GM13977 (cell line): ENCODE measurements around the gene IRF8.
"Not testable (repeated sequence)": the region's sequence is repeated elsewhere in the genome, so short reads cannot be mapped to it uniquely, and the experiment has no call there.

Experiments used
- DNase-seq: peaks from one replicate; pipeline ENCODE4 v3.0.0; 2012; ENCODE audit warnings: low spot score
- in situ Hi-C: fragments of 300-500 bp; cut with MboI; formaldehyde crosslinking; loops from one replicate; pipeline ENCODE4 v1.12.0; 2022; ENCODE audit warnings: low sequenced_read_pairs, low pct_unique_long_range_greater_than_20kb, mixed read lengths, inconsistent platforms; ENCODE audit not compliant: unreplicated experiment
- TF ChIP-seq, protein P1 (sequence below): IDR thresholded peaks from 2 replicates; pipeline ENCODE4 v1.5.1; 2012; ENCODE audit warnings: mild to moderate bottlenecking, control low read depth; ENCODE audit not compliant: insufficient read depth; ENCODE audit errors: extremely low read depth, missing control alignments

Gene IRF8

DNA sequence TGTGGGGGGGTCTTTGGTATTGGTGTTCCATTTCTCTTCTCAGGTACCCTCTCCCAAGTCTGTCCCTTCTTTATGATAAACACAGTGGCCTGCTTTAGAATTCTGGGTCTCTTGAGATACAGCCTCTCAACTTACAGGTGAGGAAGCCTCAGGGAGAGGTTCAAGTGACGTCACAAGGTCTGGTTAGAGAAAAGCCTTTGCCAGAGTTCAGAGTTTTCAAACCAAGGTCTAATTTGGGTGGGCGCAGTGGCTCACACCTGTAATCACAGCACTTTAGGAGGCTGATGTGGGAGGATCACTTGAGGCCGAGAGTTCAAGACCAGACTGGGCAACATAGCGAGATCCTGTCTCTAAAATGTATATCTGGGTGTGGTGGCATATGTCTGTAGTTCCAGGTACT lies 2.1 kb downstream of the IRF8 start:
- TF ChIP-seq, protein P1, sequence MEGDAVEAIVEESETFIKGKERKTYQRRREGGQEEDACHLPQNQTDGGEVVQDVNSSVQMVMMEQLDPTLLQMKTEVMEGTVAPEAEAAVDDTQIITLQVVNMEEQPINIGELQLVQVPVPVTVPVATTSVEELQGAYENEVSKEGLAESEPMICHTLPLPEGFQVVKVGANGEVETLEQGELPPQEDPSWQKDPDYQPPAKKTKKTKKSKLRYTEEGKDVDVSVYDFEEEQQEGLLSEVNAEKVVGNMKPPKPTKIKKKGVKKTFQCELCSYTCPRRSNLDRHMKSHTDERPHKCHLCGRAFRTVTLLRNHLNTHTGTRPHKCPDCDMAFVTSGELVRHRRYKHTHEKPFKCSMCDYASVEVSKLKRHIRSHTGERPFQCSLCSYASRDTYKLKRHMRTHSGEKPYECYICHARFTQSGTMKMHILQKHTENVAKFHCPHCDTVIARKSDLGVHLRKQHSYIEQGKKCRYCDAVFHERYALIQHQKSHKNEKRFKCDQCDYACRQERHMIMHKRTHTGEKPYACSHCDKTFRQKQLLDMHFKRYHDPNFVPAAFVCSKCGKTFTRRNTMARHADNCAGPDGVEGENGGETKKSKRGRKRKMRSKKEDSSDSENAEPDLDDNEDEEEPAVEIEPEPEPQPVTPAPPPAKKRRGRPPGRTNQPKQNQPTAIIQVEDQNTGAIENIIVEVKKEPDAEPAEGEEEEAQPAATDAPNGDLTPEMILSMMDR: no peak
- in situ Hi-C loops: loop anchor here (5.0 kb wide), 1 partner anchor 79 kb away; no protein-coding TSS in a partner anchor
- DNase-seq: no peak

DNA sequence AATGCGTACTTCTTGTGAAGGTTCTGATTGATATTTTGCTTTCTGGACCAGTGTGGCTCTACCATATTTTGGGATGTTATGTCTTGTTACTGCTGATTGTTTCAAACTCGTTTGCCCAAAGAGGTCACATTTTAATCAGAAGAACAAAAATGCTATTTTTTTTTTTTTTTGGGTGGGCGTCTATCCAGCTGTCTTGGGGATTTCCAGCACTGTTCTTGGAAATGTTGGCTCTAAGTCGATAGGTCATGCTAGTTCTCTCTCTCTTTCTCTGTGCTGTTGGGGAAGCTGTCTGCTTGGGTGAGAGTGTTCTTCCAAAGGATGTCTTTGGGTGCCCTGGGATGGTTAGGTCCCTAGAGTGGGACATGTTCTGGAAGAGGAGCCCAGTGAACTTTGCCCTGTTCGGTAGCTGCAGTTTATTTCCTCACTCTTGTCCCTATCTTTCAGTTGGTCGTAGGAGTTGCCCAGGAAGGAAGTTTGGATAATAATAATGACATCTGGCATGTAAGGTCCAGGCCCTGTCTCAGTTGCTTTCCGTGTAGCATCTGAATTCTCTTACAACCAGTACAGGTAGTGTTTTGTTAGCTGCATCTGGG lies 2.9 kb downstream of the IRF8 start:
- in situ Hi-C loops: loop anchor here (5.0 kb wide), 1 partner anchor 80 kb away; no protein-coding TSS in a partner anchor
- no peak for DNase-seq
- TF ChIP-seq, protein P1: no peak

DNA sequence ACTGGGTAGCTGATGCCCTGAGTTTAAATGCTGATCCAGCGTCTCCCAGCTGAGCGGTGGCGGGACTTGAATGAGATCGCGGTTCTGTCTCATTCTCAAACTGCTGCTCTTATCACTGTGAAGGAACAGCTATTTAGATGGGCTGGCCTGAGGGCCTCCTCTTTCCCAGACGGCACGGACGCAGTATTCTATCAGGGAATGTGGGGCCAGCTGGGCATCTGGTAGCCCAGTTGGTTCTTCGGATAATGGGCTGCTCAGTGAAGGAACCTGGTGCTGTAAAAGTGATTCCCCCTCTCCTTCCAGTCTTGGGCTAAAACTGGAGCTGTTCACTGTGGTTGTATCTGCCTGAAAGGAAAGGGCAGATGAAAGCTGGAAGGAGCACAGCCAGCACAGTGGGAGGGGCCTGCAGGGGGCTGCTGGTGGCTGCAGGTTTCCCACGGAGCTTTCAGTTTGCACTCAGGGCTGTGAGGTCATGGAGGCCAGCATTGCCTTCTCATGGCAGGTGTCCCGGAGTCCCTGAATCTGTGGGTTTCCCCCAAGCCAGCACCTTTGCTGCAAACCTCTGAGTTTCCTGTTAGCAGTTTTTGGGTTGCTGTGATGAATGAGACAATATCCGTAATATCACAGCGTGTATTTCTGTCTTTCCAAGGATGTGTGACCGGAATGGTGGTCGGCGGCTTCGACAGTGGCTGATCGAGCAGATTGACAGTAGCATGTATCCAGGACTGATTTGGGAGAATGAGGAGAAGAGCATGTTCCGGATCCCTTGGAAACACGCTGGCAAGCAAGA lies 3.6 kb downstream of the IRF8 start:
- in situ Hi-C loops: loop anchor here (5.0 kb wide), 1 partner anchor 80 kb away; no protein-coding TSS in a partner anchor
- TF ChIP-seq, protein P1: peak; percentile 2
- DNase-seq: peak; percentile 85

DNA sequence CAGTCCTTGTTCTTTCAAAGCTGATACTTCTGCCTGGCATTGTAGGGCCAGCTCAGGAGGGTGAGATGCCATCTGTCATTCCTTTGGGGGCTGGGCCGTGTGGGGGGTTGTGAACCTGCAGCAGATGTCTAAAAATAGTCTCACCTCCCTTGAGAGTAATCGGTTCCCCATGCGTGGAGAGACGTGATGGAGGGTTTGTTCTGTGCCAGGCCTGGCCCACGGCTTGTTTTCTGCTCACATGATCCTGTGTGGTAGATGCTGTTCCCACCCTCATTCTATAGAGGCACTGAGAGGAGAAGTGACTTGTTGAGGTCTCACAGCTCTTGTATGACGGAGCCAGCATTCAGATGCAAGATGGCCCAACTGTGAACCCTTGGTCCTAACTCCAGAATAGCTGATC lies 4.6 kb downstream of the IRF8 start:
- DNase-seq: no peak
- TF ChIP-seq, protein P1: no peak
- in situ Hi-C loops: loop anchor here (5.0 kb wide), 1 partner anchor 81 kb away; no protein-coding TSS in a partner anchor

DNA sequence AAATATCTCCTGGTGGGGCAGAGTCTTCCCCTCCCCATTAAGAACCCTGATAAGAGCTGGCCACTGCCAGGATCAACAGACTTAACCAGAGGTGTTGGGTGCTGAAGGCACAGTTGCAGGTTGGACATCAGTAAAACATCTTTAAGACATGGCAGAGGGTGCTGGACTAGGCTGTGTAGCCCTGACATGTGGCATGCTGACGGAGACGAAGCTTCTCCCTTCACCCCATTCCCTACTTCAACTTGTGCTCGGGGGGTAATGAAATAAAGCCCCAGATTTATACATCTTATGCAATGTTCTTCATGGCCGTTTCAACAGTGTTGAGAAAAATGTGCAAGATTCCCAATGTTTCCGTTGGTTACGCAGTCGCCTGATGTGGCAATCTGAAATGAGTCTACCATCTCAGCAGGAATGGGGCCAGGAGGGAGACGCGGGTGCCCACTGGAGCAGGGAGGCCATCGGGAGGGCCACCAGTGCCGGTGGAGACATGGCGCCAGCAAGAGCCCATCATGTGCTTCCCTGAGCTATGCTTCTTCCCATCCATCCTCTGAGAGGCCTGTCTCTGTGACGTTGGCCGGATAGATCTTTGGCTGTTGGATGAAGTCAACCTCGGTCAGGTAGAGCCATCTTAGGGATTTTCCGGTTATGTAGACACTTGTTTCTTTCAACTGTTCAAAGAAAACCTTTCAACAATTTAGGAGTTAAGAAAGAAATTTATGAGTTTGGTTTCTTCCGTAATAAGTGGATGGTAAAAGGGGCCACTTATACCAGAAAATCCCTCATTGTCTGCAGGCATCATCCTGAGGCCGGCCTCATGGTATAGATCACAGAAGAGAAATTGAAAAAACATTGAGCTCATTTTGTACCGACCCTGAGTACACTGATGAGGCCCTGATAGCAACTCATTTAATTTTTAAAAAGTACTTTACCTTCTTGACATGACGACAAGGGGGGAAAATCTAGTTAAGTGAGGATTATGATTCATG lies 6.4 kb downstream of the IRF8 start:
- DNase-seq: no peak
- in situ Hi-C loops: no loop called here
- TF ChIP-seq, protein P1: no peak

DNA sequence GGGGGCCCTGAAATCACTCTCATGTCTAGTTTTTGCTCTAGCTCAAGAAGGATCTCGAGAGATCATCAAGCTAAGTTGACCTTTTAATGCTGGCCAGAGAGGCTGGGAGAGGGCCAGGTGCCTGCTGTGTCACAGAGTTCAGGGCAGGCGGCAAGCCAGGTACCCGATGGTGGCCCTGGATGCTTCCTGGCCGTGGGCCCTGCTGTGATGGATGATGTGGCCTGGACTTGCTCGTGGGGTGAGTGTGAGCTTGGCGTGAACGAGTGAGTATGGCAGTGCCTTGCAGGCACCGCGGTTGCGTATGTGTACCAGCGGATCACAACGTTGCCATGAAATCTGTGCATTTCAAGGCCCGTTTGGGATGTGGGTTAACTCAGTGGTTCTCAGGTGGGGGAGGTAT lies 7.4 kb downstream of the IRF8 start:
- DNase-seq: no peak
- TF ChIP-seq, protein P1: no peak
- in situ Hi-C loops: no loop called here

DNA sequence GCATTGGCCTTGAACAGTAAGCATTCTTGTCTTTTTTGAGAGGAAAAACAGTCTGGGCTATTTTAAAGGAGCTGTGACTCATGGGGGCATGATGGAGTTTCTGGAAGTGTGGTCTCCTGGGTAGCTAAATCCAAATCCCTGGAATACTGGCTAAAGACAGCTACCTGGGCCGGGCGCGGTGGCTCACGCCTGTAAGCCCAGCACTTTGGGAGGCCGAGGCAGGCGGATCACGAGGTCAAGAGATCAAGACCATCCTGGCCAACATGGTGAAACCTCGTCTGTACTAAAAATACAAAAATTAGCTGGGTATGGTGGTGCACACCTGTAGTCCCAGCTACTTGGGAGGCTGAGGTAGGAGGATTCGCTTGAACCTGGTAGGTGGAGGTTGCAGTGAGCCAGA lies 8.3 kb downstream of the IRF8 start:
- in situ Hi-C loops, DNase-seq: not testable (repeated sequence)
